Measurements from ENCODE around the gene PCGF2. TPM values are rescaled to one million over a fixed set of nuclear protein-coding genes. Genes with fewer than 3 reads are reported as not detected.

PCGF2 gene
- total and polyA plus RNA-seq, 10 of the 15 experiments (the other 5 are each of a cell fraction or from before 2014, with no cell fraction given) = 2.7 to 35.6 (median 7.2) TPM

DNA sequence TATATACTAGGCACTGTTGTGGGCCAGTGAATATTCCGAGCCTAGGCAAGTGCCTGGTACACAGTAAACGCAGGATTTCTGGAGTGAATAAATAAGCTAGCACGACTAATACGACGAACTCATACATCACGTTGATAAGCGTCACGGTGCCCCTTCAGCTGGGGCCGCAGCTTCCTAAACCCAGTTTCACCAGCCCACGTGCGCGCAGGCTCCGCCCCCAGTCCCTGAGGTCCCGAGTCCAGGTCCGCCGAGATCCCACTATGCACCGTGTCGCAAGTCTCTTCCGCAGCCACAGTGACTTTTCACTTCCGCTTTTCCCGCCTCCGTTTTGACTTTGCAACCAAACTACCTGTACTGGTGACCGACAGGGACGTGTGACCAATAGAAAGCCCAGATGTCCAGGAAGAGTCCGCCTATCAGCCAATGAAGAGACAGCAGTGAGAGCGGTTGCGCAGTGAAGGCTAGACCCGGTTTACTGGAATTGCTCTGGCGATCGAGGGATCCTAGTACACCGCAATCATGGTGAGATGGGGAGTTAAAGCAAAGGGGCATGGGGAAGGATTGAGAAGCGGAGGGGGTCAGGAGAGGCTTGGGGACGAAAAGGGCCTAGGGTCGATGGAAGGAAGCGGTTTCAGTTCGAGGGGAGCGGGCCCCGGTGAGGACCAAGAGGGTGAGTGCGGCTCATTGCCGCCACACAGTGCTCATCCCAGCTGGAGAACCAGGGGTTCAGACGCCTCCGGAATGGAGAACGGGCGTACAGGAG lies 4.4 kb upstream of the PCGF2 start, which contains the start of gene PSMB3 (continued):
- TF ChIP-seq ZNF384 (IDR thresholded peaks at IDR 0.05; ENCODE audit: borderline replicate concordance, low read depth, low read length) (0 out of 2 replicates have a peak, but pooled peaks have one; percentile 9), SPI1 (IDR thresholded peaks at IDR 0.05; ENCODE audit: borderline replicate concordance, insufficient read depth, low read depth, low read length) (peak; percentile 100), MTA2 (IDR thresholded peaks at IDR 0.05; ENCODE audit: low read depth) (peak; percentile 7; the same call in 1 of the 2 replicates), ATF7 (IDR thresholded peaks at IDR 0.05; ENCODE audit: low read depth) (peak; percentile 52; the same call in 1 of the 2 replicates), RFX5 (IDR thresholded peaks at IDR 0.05; ENCODE audit: low read depth, low read length) (0 out of 2 replicates have a peak, but pooled peaks have one; percentile 35), WRNIP1 (IDR thresholded peaks at IDR 0.05; ENCODE audit: borderline replicate concordance, low read depth, low read length) (no peak), ZNF207 (IDR thresholded peaks at IDR 0.05; ENCODE audit: borderline replicate concordance) (0 out of 2 replicates have a peak, but pooled peaks have one; percentile 45), LARP7 (IDR thresholded peaks at IDR 0.05) (no peak; the same call in 1 of the 2 replicates), RB1 (IDR thresholded peaks at IDR 0.05; ENCODE audit: borderline replicate concordance) (no peak), EED (IDR thresholded peaks at IDR 0.05; ENCODE audit: low read depth) (no peak; the same call in none of the 2 replicates), CBFB (IDR thresholded peaks at IDR 0.05; ENCODE audit: low read depth) (peak; percentile 43; the same call in 1 of the 2 replicates), NBN (IDR thresholded peaks at IDR 0.05) (0 out of 2 replicates have a peak, but pooled peaks have one; percentile 40), YBX1 (IDR thresholded peaks at IDR 0.05) (no peak), MTA3 (IDR thresholded peaks at IDR 0.05; ENCODE audit: borderline replicate concordance, low read length) (no peak), EP300 (IDR thresholded peaks at IDR 0.05; ENCODE audit: borderline replicate concordance in 1 of 2, control insufficient read depth in 1 of 2, low read depth in 2 of 2, low read length in 2 of 2) (peak in 1 of 2 experiments; percentile 9; a peak in 1 of 4 replicates), KAT2A (conservative IDR thresholded peaks at IDR 0.05; ENCODE audit: control insufficient read depth, low read depth, low read length) (no peak), TCF7 (IDR thresholded peaks at IDR 0.05; ENCODE audit: borderline replicate concordance) (no peak)
- TF ChIP-seq, protein P1, sequence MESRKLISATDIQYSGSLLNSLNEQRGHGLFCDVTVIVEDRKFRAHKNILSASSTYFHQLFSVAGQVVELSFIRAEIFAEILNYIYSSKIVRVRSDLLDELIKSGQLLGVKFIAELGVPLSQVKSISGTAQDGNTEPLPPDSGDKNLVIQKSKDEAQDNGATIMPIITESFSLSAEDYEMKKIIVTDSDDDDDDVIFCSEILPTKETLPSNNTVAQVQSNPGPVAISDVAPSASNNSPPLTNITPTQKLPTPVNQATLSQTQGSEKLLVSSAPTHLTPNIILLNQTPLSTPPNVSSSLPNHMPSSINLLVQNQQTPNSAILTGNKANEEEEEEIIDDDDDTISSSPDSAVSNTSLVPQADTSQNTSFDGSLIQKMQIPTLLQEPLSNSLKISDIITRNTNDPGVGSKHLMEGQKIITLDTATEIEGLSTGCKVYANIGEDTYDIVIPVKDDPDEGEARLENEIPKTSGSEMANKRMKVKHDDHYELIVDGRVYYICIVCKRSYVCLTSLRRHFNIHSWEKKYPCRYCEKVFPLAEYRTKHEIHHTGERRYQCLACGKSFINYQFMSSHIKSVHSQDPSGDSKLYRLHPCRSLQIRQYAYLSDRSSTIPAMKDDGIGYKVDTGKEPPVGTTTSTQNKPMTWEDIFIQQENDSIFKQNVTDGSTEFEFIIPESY (IDR thresholded peaks at IDR 0.05) = no peak
- TF ChIP-seq, protein P2, sequence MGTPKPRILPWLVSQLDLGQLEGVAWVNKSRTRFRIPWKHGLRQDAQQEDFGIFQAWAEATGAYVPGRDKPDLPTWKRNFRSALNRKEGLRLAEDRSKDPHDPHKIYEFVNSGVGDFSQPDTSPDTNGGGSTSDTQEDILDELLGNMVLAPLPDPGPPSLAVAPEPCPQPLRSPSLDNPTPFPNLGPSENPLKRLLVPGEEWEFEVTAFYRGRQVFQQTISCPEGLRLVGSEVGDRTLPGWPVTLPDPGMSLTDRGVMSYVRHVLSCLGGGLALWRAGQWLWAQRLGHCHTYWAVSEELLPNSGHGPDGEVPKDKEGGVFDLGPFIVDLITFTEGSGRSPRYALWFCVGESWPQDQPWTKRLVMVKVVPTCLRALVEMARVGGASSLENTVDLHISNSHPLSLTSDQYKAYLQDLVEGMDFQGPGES (IDR thresholded peaks at IDR 0.05) = peak; percentile 91
- TF ChIP-seq, protein P3, sequence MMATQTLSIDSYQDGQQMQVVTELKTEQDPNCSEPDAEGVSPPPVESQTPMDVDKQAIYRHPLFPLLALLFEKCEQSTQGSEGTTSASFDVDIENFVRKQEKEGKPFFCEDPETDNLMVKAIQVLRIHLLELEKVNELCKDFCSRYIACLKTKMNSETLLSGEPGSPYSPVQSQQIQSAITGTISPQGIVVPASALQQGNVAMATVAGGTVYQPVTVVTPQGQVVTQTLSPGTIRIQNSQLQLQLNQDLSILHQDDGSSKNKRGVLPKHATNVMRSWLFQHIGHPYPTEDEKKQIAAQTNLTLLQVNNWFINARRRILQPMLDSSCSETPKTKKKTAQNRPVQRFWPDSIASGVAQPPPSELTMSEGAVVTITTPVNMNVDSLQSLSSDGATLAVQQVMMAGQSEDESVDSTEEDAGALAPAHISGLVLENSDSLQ (IDR thresholded peaks at IDR 0.05) = peak; percentile 100
- TF ChIP-seq, protein P4, sequence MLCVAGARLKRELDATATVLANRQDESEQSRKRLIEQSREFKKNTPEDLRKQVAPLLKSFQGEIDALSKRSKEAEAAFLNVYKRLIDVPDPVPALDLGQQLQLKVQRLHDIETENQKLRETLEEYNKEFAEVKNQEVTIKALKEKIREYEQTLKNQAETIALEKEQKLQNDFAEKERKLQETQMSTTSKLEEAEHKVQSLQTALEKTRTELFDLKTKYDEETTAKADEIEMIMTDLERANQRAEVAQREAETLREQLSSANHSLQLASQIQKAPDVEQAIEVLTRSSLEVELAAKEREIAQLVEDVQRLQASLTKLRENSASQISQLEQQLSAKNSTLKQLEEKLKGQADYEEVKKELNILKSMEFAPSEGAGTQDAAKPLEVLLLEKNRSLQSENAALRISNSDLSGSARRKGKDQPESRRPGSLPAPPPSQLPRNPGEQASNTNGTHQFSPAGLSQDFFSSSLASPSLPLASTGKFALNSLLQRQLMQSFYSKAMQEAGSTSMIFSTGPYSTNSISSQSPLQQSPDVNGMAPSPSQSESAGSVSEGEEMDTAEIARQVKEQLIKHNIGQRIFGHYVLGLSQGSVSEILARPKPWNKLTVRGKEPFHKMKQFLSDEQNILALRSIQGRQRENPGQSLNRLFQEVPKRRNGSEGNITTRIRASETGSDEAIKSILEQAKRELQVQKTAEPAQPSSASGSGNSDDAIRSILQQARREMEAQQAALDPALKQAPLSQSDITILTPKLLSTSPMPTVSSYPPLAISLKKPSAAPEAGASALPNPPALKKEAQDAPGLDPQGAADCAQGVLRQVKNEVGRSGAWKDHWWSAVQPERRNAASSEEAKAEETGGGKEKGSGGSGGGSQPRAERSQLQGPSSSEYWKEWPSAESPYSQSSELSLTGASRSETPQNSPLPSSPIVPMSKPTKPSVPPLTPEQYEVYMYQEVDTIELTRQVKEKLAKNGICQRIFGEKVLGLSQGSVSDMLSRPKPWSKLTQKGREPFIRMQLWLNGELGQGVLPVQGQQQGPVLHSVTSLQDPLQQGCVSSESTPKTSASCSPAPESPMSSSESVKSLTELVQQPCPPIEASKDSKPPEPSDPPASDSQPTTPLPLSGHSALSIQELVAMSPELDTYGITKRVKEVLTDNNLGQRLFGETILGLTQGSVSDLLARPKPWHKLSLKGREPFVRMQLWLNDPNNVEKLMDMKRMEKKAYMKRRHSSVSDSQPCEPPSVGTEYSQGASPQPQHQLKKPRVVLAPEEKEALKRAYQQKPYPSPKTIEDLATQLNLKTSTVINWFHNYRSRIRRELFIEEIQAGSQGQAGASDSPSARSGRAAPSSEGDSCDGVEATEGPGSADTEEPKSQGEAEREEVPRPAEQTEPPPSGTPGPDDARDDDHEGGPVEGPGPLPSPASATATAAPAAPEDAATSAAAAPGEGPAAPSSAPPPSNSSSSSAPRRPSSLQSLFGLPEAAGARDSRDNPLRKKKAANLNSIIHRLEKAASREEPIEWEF (IDR thresholded peaks at IDR 0.05; ENCODE audit: insufficient replicate concordance, low read depth, low read length) = no peak

Data from GM12878 (cell line).